Breast epithelium (tissue), 4 donors: ENCODE measurements around the gene NUDT19. TPM values are rescaled to one million over a fixed set of nuclear protein-coding genes. Genes with fewer than 3 reads are reported as not detected.

ENCODE experiments used
- DNase-seq, 2 donors: peaks; one replicate each; pipeline ENCODE4 v3.0.0-alpha.2; 2019; ENCODE audit warnings: low spot score in 2 of 2
- H3K27ac ChIP-seq, 2 donors: fragments of 200-600 bp; sonication (generic) in 1 of 2; one replicate each; pipeline ENCODE4 v1.5.1; 2016 to 2019; ENCODE audit warnings: mild to moderate bottlenecking in 1 of 2
- H3K27me3 ChIP-seq, 2 donors: fragments of 200-600 bp; sonication (generic) in 1 of 2; one replicate each; pipeline versions ENCODE4 v1.5.1 to v1.6.0; 2017 to 2019; ENCODE audit warnings: control low read depth in 1 of 2, mild to moderate bottlenecking in 1 of 2
- H3K36me3 ChIP-seq: fragments of 200-600 bp; one replicate; pipeline ENCODE4 v1.5.1; 2019
- H3K4me1 ChIP-seq, 2 donors: fragments of 200-600 bp; sonication (generic); one replicate each; pipeline ENCODE4 v1.5.1; 2016 to 2019; ENCODE audit warnings: control low read depth in 1 of 2
- H3K4me3 ChIP-seq, 3 donors: fragments of 200-600 bp; sonication (generic); 1 replicate in 2 of 3; 2 replicates in 1 of 3; pipeline ENCODE4 v1.5.1; 2016 to 2019; ENCODE audit warnings: mild to moderate bottlenecking in 3 of 3, moderate library complexity in 2 of 3
- H3K9me3 ChIP-seq, 2 donors: fragments of 200-600 bp; sonication (generic) in 1 of 2; one replicate each; pipeline ENCODE4 v1.5.1; 2016 to 2019; ENCODE audit warnings: control low read depth in 1 of 2
- POLR2A ChIP-seq: fragments of 450-650 bp; IDR thresholded peaks from one replicate; pipeline ENCODE4 v1.6.1; 2016; ENCODE audit warnings: antibody characterized with exemption, mild to moderate bottlenecking, moderate library complexity
- POLR2AphosphoS5 ChIP-seq, 3 donors: sonication (generic); formaldehyde crosslinking; IDR thresholded peaks; one replicate each; pipeline ENCODE4 v1.6.1; 2017; ENCODE audit warnings: antibody characterized with exemption in 3 of 3
- intact Hi-C: fragments of 100-400 bp; cut with DNase I; formaldehyde crosslinking; loops from one replicate; pipeline ENCODE4 v1.15.1; 2023; ENCODE audit warnings: low total_unique reads
- total RNA-seq, 3 donors: library from RNA; depleted of rRNA; stranded (reverse); fragments of >200 nt; gene quantifications; one replicate each; pipeline ENCODE4 v1.1.0, GENCODE V29; 2016
- TF ChIP-seq, protein P1 (sequence below), 3 donors: fragments of 450-650 bp; IDR thresholded peaks; one replicate each; pipeline ENCODE4 v1.5.1; 2016 to 2017; ENCODE audit warnings: antibody characterized with exemption in 3 of 3, mild to moderate bottlenecking in 3 of 3, moderate library complexity in 3 of 3

Gene NUDT19
- total RNA-seq, 3 donors from 2014 or later: 7.2 to 9.5 (median 8.0) TPM

GRCh38 chr19:32748948-32749347 lies 57.3 kb downstream of the NUDT19 start:
- Histone ChIP-seq H3K36me3 (no peaks in the 10 kb centered on the region), H3K4me3 (no peak overlapping the region), H3K9me3 (no peaks in the 10 kb centered on the region), H3K4me1 (no peaks in the 10 kb centered on the region), H3K27ac (no peak overlapping the region), H3K27me3 (no peaks in the 10 kb centered on the region)
- intact Hi-C loops: no loop called here
- no peak for DNase-seq
- TF ChIP-seq, protein P1, sequence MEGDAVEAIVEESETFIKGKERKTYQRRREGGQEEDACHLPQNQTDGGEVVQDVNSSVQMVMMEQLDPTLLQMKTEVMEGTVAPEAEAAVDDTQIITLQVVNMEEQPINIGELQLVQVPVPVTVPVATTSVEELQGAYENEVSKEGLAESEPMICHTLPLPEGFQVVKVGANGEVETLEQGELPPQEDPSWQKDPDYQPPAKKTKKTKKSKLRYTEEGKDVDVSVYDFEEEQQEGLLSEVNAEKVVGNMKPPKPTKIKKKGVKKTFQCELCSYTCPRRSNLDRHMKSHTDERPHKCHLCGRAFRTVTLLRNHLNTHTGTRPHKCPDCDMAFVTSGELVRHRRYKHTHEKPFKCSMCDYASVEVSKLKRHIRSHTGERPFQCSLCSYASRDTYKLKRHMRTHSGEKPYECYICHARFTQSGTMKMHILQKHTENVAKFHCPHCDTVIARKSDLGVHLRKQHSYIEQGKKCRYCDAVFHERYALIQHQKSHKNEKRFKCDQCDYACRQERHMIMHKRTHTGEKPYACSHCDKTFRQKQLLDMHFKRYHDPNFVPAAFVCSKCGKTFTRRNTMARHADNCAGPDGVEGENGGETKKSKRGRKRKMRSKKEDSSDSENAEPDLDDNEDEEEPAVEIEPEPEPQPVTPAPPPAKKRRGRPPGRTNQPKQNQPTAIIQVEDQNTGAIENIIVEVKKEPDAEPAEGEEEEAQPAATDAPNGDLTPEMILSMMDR (IDR thresholded peaks at IDR 0.05): no peak
- TF ChIP-seq POLR2AphosphoS5 (IDR thresholded peaks at IDR 0.05) (no peak), POLR2A (no peak)

DNA sequence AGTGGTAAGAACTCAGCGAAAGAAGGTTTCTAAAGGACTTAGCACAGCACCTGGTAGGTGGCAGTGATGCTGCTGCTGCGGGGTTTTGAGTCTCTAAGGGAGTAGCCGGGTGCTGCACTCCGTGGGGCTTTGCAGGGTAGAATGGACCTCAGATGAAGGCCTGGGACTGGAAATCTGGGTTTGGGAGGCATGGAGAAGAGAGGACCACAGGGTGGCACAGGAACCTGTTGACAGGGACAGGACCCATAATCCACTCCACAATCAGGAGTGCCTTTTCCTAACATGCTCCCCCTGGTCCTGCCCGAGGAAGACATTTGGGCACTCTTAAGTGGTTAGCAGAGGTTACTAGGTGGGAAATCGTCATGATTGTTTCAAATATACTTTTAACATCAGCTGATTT lies 57.7 kb downstream of the NUDT19 start:
- no peak for DNase-seq
- no peaks in the 10 kb centered on the region for H3K9me3 ChIP-seq
- intact Hi-C loops: no loop called here
- no peaks in the 10 kb centered on the region for H3K4me1 ChIP-seq
- TF ChIP-seq POLR2AphosphoS5 (IDR thresholded peaks at IDR 0.05): no peak
- no peak for TF ChIP-seq POLR2A
- TF ChIP-seq, protein P1 (IDR thresholded peaks at IDR 0.05): no peak
- H3K4me3 ChIP-seq: no peak overlapping the region
- no peak overlapping the region for H3K27ac ChIP-seq
- H3K27me3 ChIP-seq: no peaks in the 10 kb centered on the region
- no peaks in the 10 kb centered on the region for H3K36me3 ChIP-seq

- no peaks in the 10 kb centered on the region for H3K9me3 ChIP-seq
- H3K4me1 ChIP-seq: no peaks in the 10 kb centered on the region
- H3K4me3 ChIP-seq: no peak overlapping the region
- H3K27me3 ChIP-seq: no peaks in the 10 kb centered on the region
- no peaks in the 10 kb centered on the region for H3K36me3 ChIP-seq
- H3K27ac ChIP-seq: no peak overlapping the region
- no peak for DNase-seq
- TF ChIP-seq POLR2A: no peak
- intact Hi-C loops: no loop called here
Observed at GRCh38 chr19:32750441-32751055, 58.9 kb downstream of the NUDT19 start.

DNA sequence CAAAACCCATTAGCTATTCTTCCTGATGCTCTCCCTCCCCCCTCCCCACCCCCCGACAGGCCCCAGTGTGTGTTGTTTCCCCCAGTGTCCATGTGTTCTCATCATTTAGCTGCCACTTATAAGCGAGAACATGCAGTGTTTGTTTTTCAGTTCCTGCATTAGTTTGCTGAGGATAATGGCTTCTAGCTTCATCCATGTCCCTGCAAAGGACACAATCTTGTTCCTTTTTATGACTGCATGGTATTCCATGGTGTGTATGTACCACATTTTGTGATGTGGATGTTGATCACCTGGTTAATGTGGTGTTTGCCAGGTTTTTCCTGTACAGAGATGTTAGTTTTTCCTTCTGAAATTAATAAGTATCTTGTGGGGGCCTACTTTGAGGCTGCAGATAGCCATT lies 59.4 kb downstream of the NUDT19 start:
- Histone ChIP-seq H3K9me3 (no peaks in the 10 kb centered on the region), H3K27ac (no peak overlapping the region), H3K4me3 (no peak overlapping the region), H3K27me3 (no peaks in the 10 kb centered on the region), H3K36me3 (no peaks in the 10 kb centered on the region), H3K4me1 (no peaks in the 10 kb centered on the region)
- TF ChIP-seq, protein P1 (IDR thresholded peaks at IDR 0.05): no peak
- TF ChIP-seq POLR2AphosphoS5 (IDR thresholded peaks at IDR 0.05) (no peak), POLR2A (no peak)
- DNase-seq: no peak
- intact Hi-C loops: no loop called here

DNA sequence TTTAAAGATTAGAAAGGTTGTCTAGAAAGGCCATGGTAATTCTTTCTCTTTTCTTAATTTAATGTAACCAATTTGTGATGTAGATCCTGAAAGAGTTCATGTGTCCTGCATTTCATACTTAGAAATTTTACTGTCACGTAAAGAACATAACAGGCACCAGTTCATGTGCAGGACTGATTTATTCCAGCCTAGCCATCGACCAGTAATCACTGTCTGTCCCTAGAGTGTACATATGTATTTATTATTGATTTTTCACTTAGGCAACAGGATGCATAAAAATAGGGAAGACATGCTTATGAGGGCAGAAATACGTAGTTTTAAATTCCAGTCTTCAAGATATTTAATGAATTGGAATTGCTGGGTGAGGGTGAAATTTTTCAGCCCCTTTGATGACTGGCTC lies 65.6 kb downstream of the NUDT19 start:
- H3K4me1 ChIP-seq: no peaks in the 10 kb centered on the region
- TF ChIP-seq POLR2AphosphoS5 (IDR thresholded peaks at IDR 0.05) (no peak), POLR2A (no peak)
- TF ChIP-seq, protein P1 (IDR thresholded peaks at IDR 0.05): no peak
- peaks cover 0 to 7% of the 10 kb centered on the region in 2 donors for H3K9me3 ChIP-seq
- intact Hi-C loops: no loop called here
- H3K4me3 ChIP-seq: no peak overlapping the region
- DNase-seq: no peak
- H3K27me3 ChIP-seq: no peaks in the 10 kb centered on the region
- no peaks in the 10 kb centered on the region for H3K36me3 ChIP-seq
- no peak overlapping the region for H3K27ac ChIP-seq

Other genes starting within 250 kb of the NUDT19 start
- 10 to 100 TPM; 82.8 to 93.7 (median 89.3) TPM for gene PDCD5, start 110.6 kb upstream of the NUDT19 start, total RNA-seq
- 10 to 100 TPM; 26.9 to 33.8 (median 30.4) TPM for gene ANKRD27, start 16.6 kb upstream of the NUDT19 start, total RNA-seq
- gene RGS9BP, start 16.0 kb upstream of the NUDT19 start, total RNA-seq: under 1 TPM; 0.32 to 0.44 (median 0.33) TPM
- gene TDRD12, start 27.9 kb downstream of the NUDT19 start, total RNA-seq: 1 to 10 TPM in 2 of 3 donors, not detected in 1; 2.0 to 2.3 TPM
- gene SLC7A9, start 177.9 kb downstream of the NUDT19 start, total RNA-seq: under 1 TPM; 0.29 to 0.48 (median 0.33) TPM